ENCODE results near the gene SHB. TPM values are rescaled to one million over a fixed set of nuclear protein-coding genes. Genes with fewer than 3 reads are reported as not detected.

SHB gene
- total RNA-seq, 1 experiment from 2014 or later: 28.7 TPM

GRCh38 chr9:37990404-37991015 lies 78.5 kb downstream of the SHB start (continued):
- TF ChIP-seq, protein P1, sequence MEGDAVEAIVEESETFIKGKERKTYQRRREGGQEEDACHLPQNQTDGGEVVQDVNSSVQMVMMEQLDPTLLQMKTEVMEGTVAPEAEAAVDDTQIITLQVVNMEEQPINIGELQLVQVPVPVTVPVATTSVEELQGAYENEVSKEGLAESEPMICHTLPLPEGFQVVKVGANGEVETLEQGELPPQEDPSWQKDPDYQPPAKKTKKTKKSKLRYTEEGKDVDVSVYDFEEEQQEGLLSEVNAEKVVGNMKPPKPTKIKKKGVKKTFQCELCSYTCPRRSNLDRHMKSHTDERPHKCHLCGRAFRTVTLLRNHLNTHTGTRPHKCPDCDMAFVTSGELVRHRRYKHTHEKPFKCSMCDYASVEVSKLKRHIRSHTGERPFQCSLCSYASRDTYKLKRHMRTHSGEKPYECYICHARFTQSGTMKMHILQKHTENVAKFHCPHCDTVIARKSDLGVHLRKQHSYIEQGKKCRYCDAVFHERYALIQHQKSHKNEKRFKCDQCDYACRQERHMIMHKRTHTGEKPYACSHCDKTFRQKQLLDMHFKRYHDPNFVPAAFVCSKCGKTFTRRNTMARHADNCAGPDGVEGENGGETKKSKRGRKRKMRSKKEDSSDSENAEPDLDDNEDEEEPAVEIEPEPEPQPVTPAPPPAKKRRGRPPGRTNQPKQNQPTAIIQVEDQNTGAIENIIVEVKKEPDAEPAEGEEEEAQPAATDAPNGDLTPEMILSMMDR (IDR thresholded peaks at IDR 0.05 in 2 of 3, conservative IDR thresholded peaks at IDR 0.05 in 1 of 3; ENCODE audit: borderline replicate concordance in 1 of 3, insufficient read depth in 1 of 3, low read depth in 2 of 3, low read length in 2 of 3): no peak
- TF ChIP-seq RAD21 (IDR thresholded peaks at IDR 0.05; ENCODE audit: low read depth) (no peak), ZNF274 (IDR thresholded peaks at IDR 0.05; ENCODE audit: low read depth, low read length) (no peak), ZFX (IDR thresholded peaks at IDR 0.05) (no peak)

DNA sequence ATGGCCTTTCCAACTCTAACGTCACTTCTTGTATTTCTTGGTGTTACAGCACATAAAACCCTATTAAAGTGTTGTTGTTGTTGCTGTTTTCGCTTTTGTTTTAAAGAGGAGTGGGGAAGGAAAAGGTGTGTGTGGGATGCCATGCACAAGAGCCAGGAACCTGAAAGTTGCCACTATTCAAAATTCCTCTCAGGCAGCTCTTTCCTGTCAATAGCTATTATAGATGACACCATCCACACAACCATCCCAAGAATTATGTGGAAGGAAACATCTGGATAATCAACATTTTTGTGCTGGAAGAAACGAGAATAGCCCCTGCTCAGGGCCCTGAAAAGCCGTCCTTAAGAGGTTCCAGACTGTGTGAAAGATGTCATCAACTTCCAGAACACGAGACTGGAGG lies 79.3 kb downstream of the SHB start:
- Histone ChIP-seq H3K9me2 (ENCODE audit: insufficient read depth) (no peaks in the 10 kb centered on the region), H3K4me2 (ENCODE audit: low read length) (no peak overlapping the region), H3K9me3 (ENCODE audit: control insufficient read depth in 1 of 2, insufficient read depth in 1 of 2, low read depth in 1 of 2, low read length in 2 of 2) (no peaks in the 10 kb centered on the region), H3K27ac (ENCODE audit: low read depth, low read length) (no peak overlapping the region), H3K27me3 (ENCODE audit: insufficient read depth, low read length) (no peaks in the 10 kb centered on the region), H3K4me1 (ENCODE audit: control insufficient read depth in 1 of 2, insufficient read depth in 2 of 2, low read length in 2 of 2) (peaks cover 14 to 22% of the 10 kb centered on the region in 2 experiments), H3K4me3 (replicated peaks in 1 of 2; ENCODE audit: low read depth in 1 of 2, low read length in 2 of 2) (no peak overlapping the region), H3K79me2 (ENCODE audit: insufficient read depth, low read length) (peaks cover 67% of the 10 kb centered on the region), H3K36me3 (ENCODE audit: control insufficient read depth in 1 of 2, insufficient read depth in 2 of 2, low read length in 2 of 2) (0 out of 4 replicates have a peak, but pooled peaks cover 0 to 4% of the 10 kb centered on the region in 2 experiments), H2AFZ (ENCODE audit: low read depth, low read length, poor library complexity, severe bottlenecking) (no peak overlapping the region), H4K20me1 (ENCODE audit: insufficient read depth) (no peaks in the 10 kb centered on the region), H3K9ac (ENCODE audit: low read length) (no peak overlapping the region)
- no TSS peak for BruUV-seq (replicated peaks)
- TF ChIP-seq POLR2AphosphoS5 (IDR thresholded peaks at IDR 0.05; ENCODE audit: low read depth, low read length): no peak
- TF ChIP-seq, protein P2, sequence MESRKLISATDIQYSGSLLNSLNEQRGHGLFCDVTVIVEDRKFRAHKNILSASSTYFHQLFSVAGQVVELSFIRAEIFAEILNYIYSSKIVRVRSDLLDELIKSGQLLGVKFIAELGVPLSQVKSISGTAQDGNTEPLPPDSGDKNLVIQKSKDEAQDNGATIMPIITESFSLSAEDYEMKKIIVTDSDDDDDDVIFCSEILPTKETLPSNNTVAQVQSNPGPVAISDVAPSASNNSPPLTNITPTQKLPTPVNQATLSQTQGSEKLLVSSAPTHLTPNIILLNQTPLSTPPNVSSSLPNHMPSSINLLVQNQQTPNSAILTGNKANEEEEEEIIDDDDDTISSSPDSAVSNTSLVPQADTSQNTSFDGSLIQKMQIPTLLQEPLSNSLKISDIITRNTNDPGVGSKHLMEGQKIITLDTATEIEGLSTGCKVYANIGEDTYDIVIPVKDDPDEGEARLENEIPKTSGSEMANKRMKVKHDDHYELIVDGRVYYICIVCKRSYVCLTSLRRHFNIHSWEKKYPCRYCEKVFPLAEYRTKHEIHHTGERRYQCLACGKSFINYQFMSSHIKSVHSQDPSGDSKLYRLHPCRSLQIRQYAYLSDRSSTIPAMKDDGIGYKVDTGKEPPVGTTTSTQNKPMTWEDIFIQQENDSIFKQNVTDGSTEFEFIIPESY (IDR thresholded peaks at IDR 0.05; ENCODE audit: extremely low read depth, insufficient replicate concordance, low read length): no peak
- no peak for TF ChIP-seq POLR2A (IDR thresholded peaks at IDR 0.05; ENCODE audit: borderline replicate concordance, extremely low read depth, insufficient read depth, insufficient read length)
- no peak for TF ChIP-seq SRF (IDR thresholded peaks at IDR 0.05; ENCODE audit: low read depth)
- TF ChIP-seq ZNF274 (IDR thresholded peaks at IDR 0.05; ENCODE audit: low read depth, low read length): no peak
- TF ChIP-seq, protein P3, sequence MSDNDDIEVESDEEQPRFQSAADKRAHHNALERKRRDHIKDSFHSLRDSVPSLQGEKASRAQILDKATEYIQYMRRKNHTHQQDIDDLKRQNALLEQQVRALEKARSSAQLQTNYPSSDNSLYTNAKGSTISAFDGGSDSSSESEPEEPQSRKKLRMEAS (IDR thresholded peaks at IDR 0.05): no peak
- no peak for TF ChIP-seq CEBPB (IDR thresholded peaks at IDR 0.05; ENCODE audit: low read depth)
- no peak for TF ChIP-seq JUND (IDR thresholded peaks at IDR 0.05)
- no peak for TF ChIP-seq RAD21 (IDR thresholded peaks at IDR 0.05; ENCODE audit: low read depth)
- no peak for TF ChIP-seq TCF7L2 (IDR thresholded peaks at IDR 0.05; ENCODE audit: borderline replicate concordance, extremely low read depth, insufficient read depth, insufficient read length)
- TF ChIP-seq, protein P4, sequence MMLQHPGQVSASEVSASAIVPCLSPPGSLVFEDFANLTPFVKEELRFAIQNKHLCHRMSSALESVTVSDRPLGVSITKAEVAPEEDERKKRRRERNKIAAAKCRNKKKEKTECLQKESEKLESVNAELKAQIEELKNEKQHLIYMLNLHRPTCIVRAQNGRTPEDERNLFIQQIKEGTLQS (IDR thresholded peaks at IDR 0.05): no peak
- TF ChIP-seq EGR1 (IDR thresholded peaks at IDR 0.05; ENCODE audit: low read depth): no peak
- ChIA-PET CTCF (no interaction called here), POLR2A (no interaction called here), RAD21 (ENCODE audit: low non-redundant PET in 1 of 2, low total read pairs in 2 of 2, uncharacterized antibody in 2 of 2, unreplicated experiment in 2 of 2) (no interaction called here)
- ATAC-seq: no peak
- DNase-seq (ENCODE audit: low read depth, low spot score): no peak
- intact Hi-C loops (cut with micrococcal nuclease): no loop called here
